ENCODE results near the gene UBIAD1.
A peak's percentile ranks its signal among the peaks of the same experiment; 100 is the strongest.
"Not testable (repeated sequence)": the region's sequence is repeated elsewhere in the genome, so short reads cannot be mapped to it uniquely, and the experiment has no call there.

Gene UBIAD1, protein sequence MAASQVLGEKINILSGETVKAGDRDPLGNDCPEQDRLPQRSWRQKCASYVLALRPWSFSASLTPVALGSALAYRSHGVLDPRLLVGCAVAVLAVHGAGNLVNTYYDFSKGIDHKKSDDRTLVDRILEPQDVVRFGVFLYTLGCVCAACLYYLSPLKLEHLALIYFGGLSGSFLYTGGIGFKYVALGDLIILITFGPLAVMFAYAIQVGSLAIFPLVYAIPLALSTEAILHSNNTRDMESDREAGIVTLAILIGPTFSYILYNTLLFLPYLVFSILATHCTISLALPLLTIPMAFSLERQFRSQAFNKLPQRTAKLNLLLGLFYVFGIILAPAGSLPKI

DNA sequence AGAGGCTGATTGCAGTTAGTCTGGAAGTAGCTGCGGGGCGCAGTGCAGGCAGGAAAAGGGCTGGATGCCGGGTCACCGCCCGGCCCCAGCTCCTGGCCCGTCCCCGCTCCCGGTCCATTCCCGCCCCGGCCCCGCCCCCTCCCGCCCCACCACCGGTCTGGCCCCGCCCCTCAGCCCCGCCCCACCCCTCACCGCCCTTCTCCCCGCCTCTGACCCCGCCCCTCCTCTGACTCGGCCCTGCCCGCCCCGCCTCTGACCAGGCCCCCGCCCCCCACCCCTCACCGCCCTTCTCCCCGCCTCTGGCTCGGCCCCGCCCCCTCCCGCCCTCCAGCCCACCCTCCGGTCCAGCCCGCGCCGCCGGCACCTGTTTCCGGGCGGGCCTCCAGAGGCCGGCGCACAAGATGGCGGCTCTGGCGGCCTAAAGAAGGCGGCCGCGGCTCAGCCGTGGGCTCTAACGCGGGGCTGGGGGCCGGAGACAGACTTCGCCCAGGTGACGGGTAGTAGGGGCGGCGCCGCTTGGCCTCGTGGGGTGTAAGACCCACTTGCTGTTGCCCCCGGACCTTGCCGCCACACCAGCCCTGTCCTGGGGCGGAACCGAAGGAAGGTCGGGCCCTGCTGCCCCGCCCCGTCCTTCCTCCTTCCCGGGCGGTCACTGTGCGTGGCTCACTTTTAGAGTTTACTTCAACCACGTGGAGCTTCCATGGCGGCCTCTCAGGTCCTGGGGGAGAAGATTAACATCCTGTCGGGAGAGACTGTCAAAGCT lies at the start of gene UBIAD1:
TSS of gene UBIAD1 (plus strand) at position 367 of the 763 bp plus-strand sequence. CDS start at position 701, 334 bp downstream.
- DNase-seq (ENCODE audit: low read depth in 2 of 2), result peak; percentile 79 to 81

DNA sequence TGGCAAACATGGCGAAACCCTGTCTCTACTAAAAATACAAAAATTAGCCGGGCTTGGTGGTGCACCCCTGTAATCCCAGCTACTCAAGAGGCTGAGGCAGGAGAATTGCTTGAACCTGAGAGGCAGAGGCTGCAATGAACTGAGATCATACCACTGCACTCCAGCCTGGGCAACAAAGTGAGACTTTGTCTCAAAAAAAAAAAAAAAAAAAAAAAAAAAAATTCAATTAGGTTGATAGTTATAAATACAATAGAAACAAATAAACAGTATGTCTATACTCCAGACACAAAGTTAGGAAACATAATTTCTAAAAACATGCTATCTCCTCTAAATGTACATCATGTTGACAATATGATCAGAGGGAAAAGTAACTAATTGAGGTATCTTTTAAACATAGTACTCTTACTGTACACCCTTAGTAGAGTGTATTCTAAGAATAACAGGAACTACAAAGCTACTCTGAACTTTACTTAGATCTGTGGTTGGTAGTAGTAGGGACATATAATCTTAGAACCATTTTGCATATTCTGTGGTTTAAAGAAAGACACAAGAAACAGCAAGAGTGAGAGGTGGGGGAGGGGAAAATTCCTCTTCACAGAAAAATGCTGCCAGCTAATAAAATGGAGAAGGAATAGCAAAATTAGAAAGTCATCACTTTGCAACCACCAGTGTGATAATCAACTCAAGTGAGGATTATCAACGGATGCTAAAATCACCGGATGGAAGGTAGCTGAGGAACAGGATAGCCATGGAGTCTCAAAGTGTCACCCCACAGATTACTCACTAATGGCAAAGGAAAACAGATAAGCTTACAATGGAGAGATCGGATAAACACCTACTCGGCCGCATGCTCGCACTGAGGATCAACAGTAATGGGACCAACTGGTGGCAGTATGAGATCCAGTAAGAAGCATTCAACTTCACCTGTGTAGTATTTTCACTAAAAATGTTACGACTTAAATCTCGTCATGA lies 45.6 kb upstream of the UBIAD1 start:
- DNase-seq (ENCODE audit: low read depth in 2 of 2), result no peak

DNA sequence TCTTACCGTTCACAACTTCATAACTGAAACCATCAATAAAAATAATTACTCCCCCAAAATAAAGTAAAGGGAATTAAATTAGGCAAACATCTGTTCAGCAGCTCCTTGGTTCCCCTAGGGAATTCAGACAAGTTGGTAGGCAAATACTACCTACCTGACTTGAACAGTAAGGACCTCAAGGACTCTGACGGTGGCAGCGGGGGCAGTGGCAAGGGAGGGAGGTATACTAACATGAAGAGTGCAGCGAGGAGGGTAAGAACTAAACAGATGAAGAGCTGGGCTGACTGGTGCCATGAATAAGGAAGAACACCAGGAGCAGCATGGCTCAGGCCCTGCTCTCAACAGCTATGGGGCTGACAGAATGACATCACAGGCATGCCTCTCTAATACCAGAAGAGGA lies 43.8 kb upstream of the UBIAD1 start:
- DNase-seq (ENCODE audit: low read depth in 2 of 2), result no peak

DNA sequence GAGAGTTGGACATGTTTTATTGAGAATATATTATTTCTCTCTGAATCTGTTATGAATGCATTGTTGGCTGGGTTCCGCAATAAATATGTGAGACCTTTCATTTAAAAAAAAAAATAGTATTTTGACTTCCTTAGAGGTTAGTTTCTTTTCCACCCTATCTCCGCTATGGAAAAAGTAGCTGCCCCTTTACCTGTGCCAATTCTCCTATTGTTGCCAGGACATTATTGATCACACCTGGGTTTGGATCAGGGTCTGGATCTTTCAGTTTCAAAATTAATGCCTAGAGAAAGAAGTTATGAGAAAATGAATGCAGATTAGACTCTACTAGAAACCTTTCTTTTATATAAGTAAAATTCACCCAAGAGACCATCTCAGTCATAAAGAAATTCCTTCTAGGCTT lies 39.8 kb upstream of the UBIAD1 start:
- no peak for DNase-seq (ENCODE audit: low read depth in 2 of 2)

DNA sequence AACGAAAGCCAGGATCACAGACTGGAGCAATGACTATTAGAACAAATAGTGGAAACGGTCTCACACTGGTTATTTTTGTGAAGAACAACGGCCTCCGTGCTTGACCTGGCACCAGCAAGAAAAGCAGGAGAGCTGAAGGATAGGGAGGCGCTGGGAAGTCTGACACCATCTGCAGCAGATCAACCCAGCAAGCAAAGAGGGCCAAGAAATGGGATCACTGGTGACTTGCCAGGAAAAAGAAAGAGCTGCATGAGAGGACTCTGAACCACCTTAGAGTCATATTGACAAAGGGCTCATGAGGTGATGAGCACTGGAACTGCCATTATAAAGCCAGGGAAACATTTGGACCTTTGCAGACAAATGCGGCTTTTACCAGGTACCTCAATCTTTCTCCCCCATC lies 35.6 kb upstream of the UBIAD1 start:
- DNase-seq (ENCODE audit: low read depth in 2 of 2), result no peak

DNA sequence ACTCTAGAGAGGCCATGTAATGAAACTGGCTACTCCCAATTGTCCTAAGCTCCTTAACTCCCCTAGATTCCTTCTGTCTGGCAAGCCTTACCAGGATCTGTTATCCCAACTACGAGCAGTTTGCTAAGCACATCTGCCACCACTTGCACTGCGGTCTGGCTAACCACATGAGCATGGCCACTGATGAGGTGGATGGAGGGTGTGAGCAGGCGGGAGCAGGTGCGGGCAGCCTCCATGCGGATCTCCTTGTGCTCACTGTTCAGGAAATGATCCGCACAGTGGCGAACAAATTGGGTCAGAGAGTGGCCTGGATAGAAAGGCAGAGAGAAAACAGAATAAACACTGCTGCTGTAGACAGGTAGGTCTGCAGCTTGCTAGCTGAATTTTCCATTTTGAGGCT lies 34.7 kb upstream of the UBIAD1 start:
- no peak for DNase-seq (ENCODE audit: low read depth in 2 of 2)

DNA sequence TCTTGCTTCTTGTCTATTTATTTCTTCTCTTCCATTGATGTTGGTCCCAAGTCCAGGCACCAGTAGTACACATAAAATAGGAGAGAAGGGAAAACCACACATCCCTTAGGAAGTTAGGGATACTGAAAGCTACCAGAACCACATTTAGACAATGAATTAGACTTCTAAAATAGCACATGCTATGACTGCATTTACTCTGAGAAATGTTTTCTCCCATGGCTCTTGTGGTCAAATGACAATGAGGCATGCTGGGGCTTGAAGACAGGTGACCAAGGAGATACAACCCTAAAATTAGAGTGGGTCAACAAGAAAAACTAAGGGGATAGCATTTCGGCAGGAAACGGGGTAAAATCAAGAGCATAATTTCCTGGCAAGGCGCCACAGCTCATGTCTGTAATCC lies 27.8 kb upstream of the UBIAD1 start:
- no peak for DNase-seq (ENCODE audit: low read depth in 2 of 2)

DNA sequence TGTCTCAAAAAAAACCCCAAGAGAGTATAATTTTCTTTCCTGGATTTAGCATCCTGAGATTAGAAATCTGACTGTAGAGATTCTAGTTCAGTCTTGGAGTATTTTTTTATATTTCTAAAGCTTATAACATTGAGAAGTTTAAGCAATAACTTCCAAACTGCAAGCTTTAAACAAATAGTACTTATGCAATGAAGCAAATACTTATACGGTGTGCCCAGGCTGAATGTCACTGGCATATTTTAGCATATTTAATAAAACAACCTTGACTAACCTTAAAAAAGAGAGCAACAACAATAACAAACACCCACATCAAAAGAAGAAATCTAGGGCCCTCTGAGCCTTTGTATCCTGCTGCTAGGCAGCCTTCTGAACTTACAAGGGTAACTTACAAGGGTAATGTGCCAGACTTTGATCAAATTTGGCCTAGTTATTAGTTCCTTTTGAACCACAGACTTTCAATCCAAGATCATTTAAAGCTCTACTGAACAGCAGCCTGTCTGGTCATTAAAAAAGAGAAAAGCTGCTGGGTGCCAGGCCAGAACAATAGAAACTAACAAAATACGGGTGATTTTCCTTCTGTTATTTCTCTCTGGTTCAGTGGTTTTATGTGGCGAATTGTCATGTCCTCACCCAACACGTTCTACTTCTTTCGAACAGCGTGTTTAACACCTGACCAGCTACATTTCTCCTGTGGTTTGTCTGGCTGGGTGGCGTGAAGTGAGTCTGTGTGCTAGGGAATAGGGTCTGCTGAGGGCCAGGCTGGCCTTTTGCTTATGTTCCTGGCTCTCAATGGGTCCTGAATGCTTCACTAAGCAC lies 26.9 kb upstream of the UBIAD1 start:
- DNase-seq (ENCODE audit: low read depth in 2 of 2), result no peak

DNA sequence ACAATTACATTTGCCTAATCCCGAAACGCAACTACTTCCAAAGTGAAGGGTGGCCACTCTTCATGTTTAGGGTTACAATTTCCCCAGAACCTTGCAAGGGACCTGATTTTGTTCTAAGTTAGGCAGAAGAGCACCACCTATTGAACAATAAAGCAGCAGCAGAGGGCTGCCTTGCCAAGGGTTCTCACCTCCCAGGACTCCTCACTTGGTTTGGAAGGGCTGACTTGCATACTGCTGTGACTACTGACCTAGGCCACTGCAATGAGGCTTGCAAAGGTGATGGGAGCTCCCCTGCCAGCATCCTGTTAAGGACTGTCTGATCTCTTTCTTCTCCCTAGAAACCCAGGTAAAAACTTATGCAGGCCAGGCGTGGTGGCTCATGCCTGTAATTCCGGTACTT lies 24.8 kb upstream of the UBIAD1 start:
- no peak for DNase-seq (ENCODE audit: low read depth in 2 of 2)

DNA sequence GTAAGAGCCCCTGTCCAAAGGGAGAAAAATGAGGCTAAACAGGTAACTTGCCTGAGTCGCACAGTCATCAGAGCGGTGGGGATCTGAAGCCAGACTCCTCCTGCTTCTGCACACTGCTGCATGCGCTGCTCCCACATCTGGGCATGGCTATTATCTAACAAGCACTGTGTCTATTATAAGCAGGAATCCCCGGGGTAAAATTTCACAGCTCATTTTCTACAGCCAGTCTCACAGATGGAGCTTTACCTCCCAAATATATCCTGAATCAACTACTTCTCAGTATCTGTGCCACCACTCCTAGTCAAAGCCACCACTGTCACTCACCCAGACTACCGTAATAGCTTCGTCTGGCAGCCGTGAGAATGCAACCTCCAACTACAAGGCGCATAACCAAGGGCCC lies 20.5 kb upstream of the UBIAD1 start:
- no peak for DNase-seq (ENCODE audit: low read depth in 2 of 2)

DNA sequence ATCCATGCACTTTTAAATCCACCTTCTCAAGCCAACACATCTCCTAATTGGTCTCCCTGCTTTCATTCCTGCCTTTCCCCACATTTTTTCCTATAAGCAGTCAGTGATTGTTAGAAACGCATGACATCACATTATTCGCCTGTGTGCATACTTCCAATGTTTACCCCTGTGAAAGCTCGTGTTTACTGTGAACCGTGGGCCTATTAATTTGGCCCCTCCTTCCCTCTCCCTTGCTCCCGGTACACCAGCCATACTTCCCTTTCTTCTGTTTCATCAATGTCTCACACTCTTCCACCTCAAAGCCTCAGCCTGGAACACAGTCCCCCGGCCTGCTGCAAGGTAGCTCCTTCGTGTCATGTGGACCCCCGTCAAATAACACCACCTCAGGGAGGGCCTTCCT lies 19.8 kb upstream of the UBIAD1 start:
- DNase-seq (ENCODE audit: low read depth in 2 of 2), result no peak

DNA sequence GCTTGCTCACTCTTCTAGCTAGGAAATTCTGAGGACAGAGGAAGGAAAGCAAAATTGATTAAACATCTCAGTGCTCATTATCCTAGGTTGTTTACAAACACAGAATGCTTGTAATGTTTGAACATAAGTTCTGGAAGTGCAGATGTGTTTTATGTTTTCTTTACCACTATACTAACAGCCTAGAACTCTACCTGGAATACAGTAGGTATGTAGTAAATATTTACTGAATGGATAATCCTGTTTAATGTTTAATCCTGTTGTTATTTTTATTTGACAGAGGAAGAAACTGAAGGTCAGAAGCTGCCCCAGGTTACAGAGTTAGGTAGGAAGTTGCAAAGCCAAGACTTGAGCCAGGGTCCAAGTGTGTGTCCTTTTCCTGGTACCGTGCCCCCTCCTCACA lies 16.7 kb upstream of the UBIAD1 start:
- DNase-seq (ENCODE audit: low read depth in 2 of 2), result no peak

DNA sequence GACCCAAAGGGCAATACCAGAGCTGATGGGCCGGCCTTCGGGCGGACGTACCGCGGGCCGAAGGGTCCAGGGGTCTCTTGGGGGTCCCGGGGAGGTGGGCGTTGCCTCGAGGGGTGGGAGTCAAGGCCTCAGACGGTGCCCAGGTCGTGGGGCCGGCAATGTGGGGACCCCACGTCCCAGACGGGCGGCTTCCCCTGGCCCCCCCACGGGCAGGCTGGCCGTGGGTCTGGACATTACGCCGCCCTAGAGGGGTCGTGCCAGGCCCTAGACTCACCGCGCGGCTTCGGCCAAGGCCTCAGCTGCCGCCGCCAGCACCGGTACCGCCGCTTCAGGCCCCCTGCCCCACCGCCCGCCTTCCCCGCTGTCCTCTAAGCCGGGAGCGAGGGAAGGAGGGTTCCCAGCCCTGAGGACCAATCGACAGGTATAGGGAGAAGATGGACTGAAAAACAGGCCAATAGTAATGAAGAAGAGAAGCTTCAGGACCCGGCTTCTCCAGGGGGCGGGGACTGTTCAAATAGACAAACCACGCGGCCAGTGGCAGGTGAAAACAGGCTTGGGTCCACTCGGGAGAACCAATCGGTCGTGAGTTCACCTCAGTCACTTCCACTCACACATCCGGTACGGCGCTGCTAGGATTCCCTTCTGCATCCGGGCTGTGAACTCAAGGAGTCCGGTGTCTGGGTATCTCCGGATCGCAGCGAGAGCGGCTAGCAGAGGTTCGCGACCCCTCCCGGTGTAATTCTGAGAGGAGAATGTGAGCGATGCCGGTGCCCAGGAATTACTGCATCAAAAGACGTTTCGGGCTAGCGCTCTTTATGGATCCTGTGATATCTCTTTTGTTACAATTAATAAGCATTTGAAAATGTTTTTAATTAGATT lies 10.6 kb upstream of the UBIAD1 start, which contains the start of gene MTOR:
TSS of gene MTOR (minus strand) at position 381 of the 879 bp plus-strand sequence. CDS start 3,142 bp downstream, outside the sequence.
- peak; percentile 95 to 98 for DNase-seq (ENCODE audit: low read depth in 2 of 2)

DNA sequence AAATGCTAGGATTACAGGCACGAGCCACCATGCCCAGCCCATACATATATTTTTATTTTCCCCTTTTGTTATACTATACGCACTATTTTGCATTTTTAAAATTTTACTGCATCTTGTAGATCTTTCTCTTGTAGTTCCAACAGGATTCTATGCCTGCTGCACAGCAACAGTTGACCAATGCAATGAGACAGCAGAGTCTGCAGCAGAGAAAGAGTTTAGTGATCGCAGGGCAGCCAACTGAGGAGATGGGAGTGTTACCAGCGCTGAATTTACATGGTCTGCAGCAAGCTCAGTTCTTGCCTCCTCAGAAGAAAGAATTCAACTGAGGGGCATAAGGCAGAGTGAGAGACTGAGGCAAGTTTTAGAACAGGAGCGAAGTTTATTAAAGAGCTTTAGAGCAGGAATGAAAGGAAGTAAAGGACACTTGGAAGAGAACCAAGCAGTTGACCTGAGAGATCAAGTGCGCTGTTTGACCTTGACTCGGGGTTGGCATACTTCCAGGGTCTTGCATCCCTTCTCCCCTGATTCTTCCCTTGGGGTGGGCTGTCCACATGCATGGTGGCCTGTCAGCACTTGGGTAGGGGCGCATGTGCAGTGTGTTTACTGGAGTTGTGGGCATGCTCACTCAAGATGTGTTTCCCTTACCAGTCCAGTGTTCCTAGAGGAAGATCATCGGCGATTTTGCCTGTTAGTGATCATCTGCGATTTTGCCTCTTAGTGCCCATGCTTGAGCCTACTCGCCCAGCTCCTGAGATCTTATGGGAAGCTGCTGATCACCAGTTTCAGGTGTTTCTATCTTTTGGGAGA lies 6.5 kb upstream of the UBIAD1 start:
- no peak for DNase-seq (ENCODE audit: low read depth in 2 of 2)

DNA sequence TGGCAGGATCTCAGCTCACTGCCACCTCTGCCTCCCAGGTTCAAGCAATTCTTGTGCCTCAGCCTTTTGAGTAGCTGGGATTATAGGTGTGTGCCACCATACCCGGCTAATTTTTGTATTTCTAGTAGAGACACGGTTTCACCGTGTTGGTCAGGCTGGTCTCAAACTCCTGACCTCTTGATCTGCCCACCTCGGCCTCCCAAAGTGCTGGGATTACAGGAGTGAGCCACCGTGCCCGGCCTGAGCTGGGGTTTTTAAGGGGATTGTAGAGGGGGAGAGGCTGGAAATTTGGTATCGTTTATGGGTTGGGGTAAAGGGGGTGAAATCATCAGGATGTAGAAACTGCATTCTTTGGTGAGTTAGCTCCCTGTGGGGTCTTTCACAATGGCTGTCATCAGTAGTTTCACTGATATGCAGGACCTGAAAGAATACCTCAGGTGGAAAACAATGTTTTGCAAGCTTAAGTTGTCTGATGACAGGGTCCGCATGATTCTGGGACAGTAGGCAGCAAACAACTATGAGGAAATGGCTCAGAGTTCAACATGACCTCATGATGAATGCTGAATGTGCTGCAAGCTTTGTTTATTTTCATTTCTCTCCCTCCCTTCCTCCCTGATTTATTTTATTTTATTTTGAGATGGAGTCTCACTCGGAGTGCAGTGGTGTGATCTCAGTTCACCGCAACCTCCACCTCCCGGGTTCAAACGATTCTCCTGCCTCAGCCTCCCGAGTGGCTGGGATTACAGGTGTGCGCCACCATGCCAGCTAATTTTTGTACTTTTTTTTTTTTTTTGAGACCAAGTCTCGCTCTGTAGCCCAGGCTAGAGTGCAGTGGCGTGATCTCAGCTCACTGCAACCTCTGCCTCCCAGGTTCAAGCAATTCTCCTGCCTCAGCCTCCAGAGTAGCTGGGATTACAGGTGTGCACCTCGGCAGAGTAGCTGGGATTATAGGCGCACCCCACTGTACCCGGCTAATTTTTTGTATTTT lies 5.4 kb upstream of the UBIAD1 start:
- DNase-seq (ENCODE audit: low read depth in 2 of 2), result not testable (repeated sequence)

DNA sequence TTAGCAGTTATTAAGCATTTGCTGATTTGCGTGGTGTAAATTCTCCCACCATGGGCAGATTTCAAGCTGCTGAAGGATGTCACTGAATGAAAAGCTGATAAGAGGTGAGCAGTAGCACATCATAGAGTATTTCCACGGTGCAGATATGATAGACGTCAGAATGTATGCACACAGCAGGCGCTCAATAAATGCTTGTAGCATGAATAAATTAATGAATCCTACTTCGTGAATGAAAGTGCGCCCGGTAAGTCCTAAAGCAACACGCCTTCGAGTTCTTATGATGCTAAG lies 510 bp upstream of the UBIAD1 start:
- no peak for DNase-seq (ENCODE audit: low read depth in 2 of 2)

DNA sequence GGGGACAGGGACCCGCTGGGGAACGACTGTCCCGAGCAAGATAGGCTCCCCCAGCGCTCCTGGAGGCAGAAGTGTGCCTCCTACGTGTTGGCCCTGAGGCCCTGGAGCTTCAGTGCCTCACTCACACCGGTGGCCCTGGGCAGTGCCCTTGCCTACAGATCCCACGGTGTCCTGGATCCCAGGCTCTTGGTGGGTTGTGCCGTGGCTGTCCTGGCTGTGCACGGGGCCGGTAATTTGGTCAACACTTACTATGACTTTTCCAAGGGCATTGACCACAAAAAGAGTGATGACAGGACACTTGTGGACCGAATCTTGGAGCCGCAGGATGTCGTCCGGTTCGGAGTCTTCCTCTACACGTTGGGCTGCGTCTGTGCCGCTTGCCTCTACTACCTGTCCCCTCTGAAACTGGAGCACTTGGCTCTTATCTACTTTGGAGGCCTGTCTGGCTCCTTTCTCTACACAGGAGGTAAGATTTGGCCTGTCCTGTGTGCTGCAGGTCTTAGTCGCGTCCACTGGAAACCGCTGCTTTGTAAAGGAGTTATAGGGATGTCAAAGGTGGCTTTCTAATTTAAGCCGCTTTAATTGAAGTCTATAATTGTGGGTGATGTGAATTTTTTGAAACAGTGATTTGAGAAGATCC lies 717 bp downstream of the UBIAD1 start:
- DNase-seq (ENCODE audit: low read depth in 2 of 2), result no peak

DNA sequence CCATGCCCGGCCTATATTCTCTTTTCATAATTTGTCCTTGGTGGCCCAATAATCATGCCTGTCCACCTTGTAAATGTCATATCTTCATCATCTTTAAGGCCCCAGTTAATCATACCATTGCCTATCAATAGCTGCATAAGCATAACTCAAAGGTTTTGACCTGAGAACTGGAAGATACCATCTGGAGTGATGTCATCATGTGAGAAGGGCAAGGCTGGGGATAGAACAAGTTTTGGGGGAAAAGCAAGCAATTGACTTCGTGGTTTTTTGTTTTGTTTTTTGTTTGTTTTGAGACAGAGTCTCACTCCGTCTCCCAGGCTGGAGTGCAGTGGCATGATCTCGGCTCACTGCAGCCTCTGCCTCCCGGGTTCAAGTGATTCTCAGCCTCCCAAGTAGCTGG lies 6.2 kb downstream of the UBIAD1 start:
- DNase-seq (ENCODE audit: low read depth in 2 of 2), result no peak
